Endothelial cell of coronary artery (primary cell): Measurements from ENCODE around the gene SLITRK4. TPM values are rescaled to one million over a fixed set of nuclear protein-coding genes. Genes with fewer than 3 reads are reported as not detected.

Experiments
- total RNA-seq: library from RNA; depleted of rRNA; stranded (reverse); fragments of >200 nt; gene quantifications from 2 replicates; pipeline ENCODE4 v1.2.3, GENCODE V29; 2014

SLITRK4 gene
- total RNA-seq = 3.6 and 21.9 TPM in 2 replicates

DNA sequence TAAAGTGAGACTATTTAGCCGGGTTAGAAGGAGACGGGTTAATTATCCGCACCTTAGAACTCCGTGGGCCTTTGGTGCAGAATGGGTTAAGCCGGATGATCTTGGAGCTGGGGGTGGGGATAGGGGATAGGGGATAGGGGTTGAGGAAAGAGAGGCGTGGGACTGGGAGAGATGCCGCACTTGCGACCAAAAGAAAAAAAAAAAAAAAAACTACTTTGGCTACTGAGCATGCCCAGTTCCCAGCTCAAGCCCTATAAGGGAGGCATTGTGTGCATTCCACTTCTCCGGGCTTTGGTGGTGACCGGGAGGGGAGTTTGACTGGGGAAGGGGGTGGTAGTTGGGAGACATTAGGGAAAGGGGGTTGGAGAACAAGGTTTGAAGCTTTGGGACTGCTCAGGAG is at the start of gene SLITRK4:
Gene SLITRK4 (minus strand): TSS at position 187 of the 400 bp plus-strand sequence. CDS start 4,993 bp downstream, outside the sequence.

Other genes with a start within 250 kb of the SLITRK4 start
- gene SPANXN3, start 118.6 kb downstream of the SLITRK4 start, total RNA-seq = not detected in 2 replicates
- gene SPANXN2, start 84.7 kb upstream of the SLITRK4 start, total RNA-seq = not detected in 2 replicates
- gene UBE2NL, start 248.0 kb upstream of the SLITRK4 start, total RNA-seq = not detected in 2 replicates